Stomach (tissue), 9 donors: ENCODE results near the gene LRRC27. TPM values are rescaled to one million over a fixed set of nuclear protein-coding genes. Genes with fewer than 3 reads are reported as not detected.
"Not testable (repeated sequence)": the region's sequence is repeated elsewhere in the genome, so short reads cannot be mapped to it uniquely, and the experiment has no call there.

Experiments used
- DNase-seq, 2 donors: peaks; one replicate each; pipeline versions ENCODE4 v3.0.0 to v3.0.0-alpha.2; 2013 to 2019
- H3K27ac ChIP-seq, 5 donors: fragments of 200-600 bp in 4 of 5; sonication (generic) in 4 of 5; one replicate each; pipeline ENCODE4 v1.5.1; 2013 to 2019; ENCODE audit warnings: mild to moderate bottlenecking in 1 of 5, moderate library complexity in 1 of 5
- H3K27me3 ChIP-seq, 3 donors: fragments of 200-600 bp; sonication (generic); one replicate each; pipeline ENCODE4 v1.5.1; 2017 to 2019; ENCODE audit warnings: mixed run types in 1 of 3
- H3K36me3 ChIP-seq, 4 donors: fragments of 200-600 bp; sonication (generic); 1 replicate in 3 of 4; 2 replicates in 1 of 4; pipeline ENCODE4 v1.5.1; 2016 to 2019
- H3K4me1 ChIP-seq, 4 donors: fragments of 200-600 bp; sonication (generic); one replicate each; pipeline ENCODE4 v1.5.1; 2016 to 2019
- H3K4me3 ChIP-seq, 4 donors: fragments of 200-600 bp; sonication (generic) in 3 of 4; one replicate each; pipeline ENCODE4 v1.5.1; 2016 to 2019; ENCODE audit warnings: mild to moderate bottlenecking in 1 of 4
- H3K9me3 ChIP-seq, 4 donors: fragments of 200-600 bp; sonication (generic); one replicate each; pipeline ENCODE4 v1.5.1; 2016 to 2019
- CTCF ChIP-seq, 7 experiments: fragments of 450-650 bp in 4 of 7; fragments of 200-600 bp in 3 of 7; sonication (generic) in 3 of 7; IDR thresholded peaks; one replicate each; pipeline ENCODE4 v1.5.1; 2016 to 2019; ENCODE audit warnings: antibody characterized with exemption in 7 of 7, control low read depth in 2 of 7, mild to moderate bottlenecking in 1 of 7
- EP300 ChIP-seq: sonication (generic); formaldehyde crosslinking; IDR thresholded peaks from one replicate; pipeline ENCODE4 v1.6.1; 2017; ENCODE audit warnings: antibody characterized with exemption
- POLR2A ChIP-seq, 4 donors: fragments of 450-650 bp; IDR thresholded peaks; one replicate each; pipeline ENCODE4 v1.6.1; 2016; ENCODE audit warnings: antibody characterized with exemption in 4 of 4, control low read depth in 2 of 4, mild to moderate bottlenecking in 1 of 4, moderate library complexity in 1 of 4
- POLR2AphosphoS5 ChIP-seq, 3 donors: sonication (generic); formaldehyde crosslinking; IDR thresholded peaks; one replicate each; pipeline ENCODE4 v1.6.1; 2016; ENCODE audit warnings: antibody characterized with exemption in 3 of 3
- WGBS, 5 donors: extraction: QIAGEN DNeasy Blood & Tissue Kit in 3 of 5; methylation state at CpG; one replicate each; pipeline versions ENCODE4 v1.1.5 to v1.1.7; 2013 to 2018; 5-methylcytosine and 5-hydroxymethylcytosine counted together
- intact Hi-C: fragments of 100-400 bp; cut with DNase I; formaldehyde crosslinking; loops from one replicate; pipeline ENCODE4 v1.15.1; 2023; ENCODE audit warnings: low total_unique reads
- polyA plus RNA-seq, 3 donors: library from polyadenylated mRNA; stranded (reverse); fragments of 200-250 nt; gene quantifications; one replicate each; pipeline ENCODE4 v1.2.3, GENCODE V29; 2013
- total RNA-seq, 5 donors: library from RNA; depleted of rRNA; stranded (reverse); fragments of >200 nt; gene quantifications; one replicate each; pipeline versions ENCODE4 v1.1.0 to v1.2.3, GENCODE V29; 2014 to 2016
- donor health status: healthy with polysubstance abuse.
- donor health status: Bipolar disorder and iron deficiency.
- donor health status: healthy.

LRRC27 gene
- total and polyA plus RNA-seq, 8 donors = 4.2 to 31.3 (median 11.1) TPM

GRCh38 chr10:132293201-132293812, 38.7 kb upstream of the LRRC27 start:
- peaks cover 0 to 15% (median 13%) of the 10 kb centered on the region in 4 donors for H3K9me3 ChIP-seq
- peak in 1 of 2 donors; percentile 54 for DNase-seq
- WGBS, 5 donors = 42 to 64% (median 58%) methylated on average over 16 of the region's 16 CpGs
- TF ChIP-seq POLR2A (IDR thresholded peaks at IDR 0.05) = no peak
- no peak for TF ChIP-seq CTCF (IDR thresholded peaks at IDR 0.05)
- no peak overlapping the region for H3K4me3 ChIP-seq
- intact Hi-C loops = no loop called here
- peak overlapping the region in 1 of 5 donors; percentile 62 for H3K27ac ChIP-seq
- peaks cover 0 to 13% (median 7%) of the 10 kb centered on the region in 4 donors for H3K4me1 ChIP-seq
- no peaks in the 10 kb centered on the region for H3K36me3 ChIP-seq
- H3K27me3 ChIP-seq = peaks cover 0 to 13% (median 0%) of the 10 kb centered on the region in 3 donors

- Histone ChIP-seq H3K4me1 (peaks cover 0 to 13% (median 7%) of the 10 kb centered on the region in 4 donors), H3K4me3 (no peak overlapping the region), H3K27me3 (peaks cover 0 to 13% (median 0%) of the 10 kb centered on the region in 3 donors), H3K9me3 (peaks cover 0 to 11% (median 6%) of the 10 kb centered on the region in 4 donors), H3K27ac (peak overlapping the region in 1 of 5 donors; percentile 62), H3K36me3 (no peaks in the 10 kb centered on the region)
- TF ChIP-seq EP300 = no peak
- WGBS, 5 donors = 71 to 82% (median 75%) methylated on average over 25 of the region's 25 CpGs
- DNase-seq = no peak
- intact Hi-C loops = no loop called here
Measured at GRCh38 chr10:132293813-132294520, 38.0 kb upstream of the LRRC27 start.

- H3K4me3 ChIP-seq = no peak overlapping the region
- intact Hi-C loops = no loop called here
- WGBS, 5 donors = 59 to 79% (median 67%) methylated on average over 23 of the region's 23 CpGs
- peaks cover 0 to 13% (median 7%) of the 10 kb centered on the region in 4 donors for H3K4me1 ChIP-seq
- TF ChIP-seq POLR2A (IDR thresholded peaks at IDR 0.05) = no peak
- no peak for TF ChIP-seq POLR2AphosphoS5 (IDR thresholded peaks at IDR 0.05)
- TF ChIP-seq CTCF (IDR thresholded peaks at IDR 0.05) = no peak
- TF ChIP-seq EP300 = no peak
- no peaks in the 10 kb centered on the region for H3K36me3 ChIP-seq
- peaks cover 0 to 13% (median 0%) of the 10 kb centered on the region in 3 donors for H3K27me3 ChIP-seq
- DNase-seq = peak in 1 of 2 donors; percentile 38
- peaks cover 0 to 3% (median 0%) of the 10 kb centered on the region in 4 donors for H3K9me3 ChIP-seq
- H3K27ac ChIP-seq = no peak overlapping the region
Measured at GRCh38 chr10:132294561-132295318, 37.3 kb upstream of the LRRC27 start.

GRCh38 chr10:132295481-132295880, 36.5 kb upstream of the LRRC27 start:
- H3K27ac ChIP-seq, intact Hi-C loops, H3K36me3 ChIP-seq, DNase-seq, H3K4me3 ChIP-seq, H3K9me3 ChIP-seq: not testable (repeated sequence)
- Histone ChIP-seq H3K27me3 (peaks cover 0 to 13% (median 0%) of the 10 kb centered on the region in 3 donors), H3K4me1 (peaks cover 0 to 13% (median 7%) of the 10 kb centered on the region in 4 donors)
- WGBS, 5 donors = 88 to 95% (median 92%) methylated on average over 23 of the region's 23 CpGs

GRCh38 chr10:132296666-132297443, 35.1 kb upstream of the LRRC27 start:
- Histone ChIP-seq H3K9me3 (no peaks in the 10 kb centered on the region), H3K4me1 (peaks cover 0 to 13% (median 7%) of the 10 kb centered on the region in 4 donors), H3K27ac (no peak overlapping the region), H3K4me3 (no peak overlapping the region), H3K36me3 (no peaks in the 10 kb centered on the region), H3K27me3 (peaks cover 0 to 13% (median 0%) of the 10 kb centered on the region in 3 donors)
- peak in 1 of 2 donors; percentile 20 for DNase-seq
- intact Hi-C loops = no loop called here
- whole genome bisulfite sequencing, 5 donors = 87 to 90% (median 87%) methylated on average over 27 to 28 of the region's 28 CpGs
- TF ChIP-seq POLR2AphosphoS5 (IDR thresholded peaks at IDR 0.05) (no peak), EP300 (no peak), POLR2A (IDR thresholded peaks at IDR 0.05) (no peak), CTCF (IDR thresholded peaks at IDR 0.05) (no peak)
